ENCODE data around the gene STOML1. TPM values are rescaled to one million over a fixed set of nuclear protein-coding genes. Genes with fewer than 3 reads are reported as not detected.

Gene STOML1
- total and polyA plus RNA-seq, 9 of the 15 experiments (the other 6 are each of a cell fraction or from before 2014, with no cell fraction given) = 0.25 to 9.7 (median 4.6) TPM

- TF ChIP-seq NCOA6 (IDR thresholded peaks at IDR 0.05) (no peak), CTBP1 (IDR thresholded peaks at IDR 0.05; ENCODE audit: borderline replicate concordance) (peak; percentile 82), ARNT (IDR thresholded peaks at IDR 0.05) (no peak), NR4A1 (CRISPR knock-in tag; IDR thresholded peaks at IDR 0.05) (no peak), NR4A1 (tag; IDR thresholded peaks at IDR 0.05) (0 out of 2 replicates have a peak, but pooled peaks have one; percentile 26), ZBTB40 (IDR thresholded peaks at IDR 0.05) (peak; percentile 81), ZBTB40 (CRISPR knock-in tag; IDR thresholded peaks at IDR 0.05) (no peak), HDAC2 (IDR thresholded peaks at IDR 0.05) (no peak), ZNF57 (CRISPR knock-in tag; IDR thresholded peaks at IDR 0.05) (no peak), ZNF511 (CRISPR knock-in tag; IDR thresholded peaks at IDR 0.05) (no peak), E2F4 (CRISPR knock-in tag; IDR thresholded peaks at IDR 0.05; ENCODE audit: low read depth) (no peak), NFRKB (IDR thresholded peaks at IDR 0.05; ENCODE audit: low read depth) (no peak), SOX6 (IDR thresholded peaks at IDR 0.05) (peak; percentile 78), CBX5 (IDR thresholded peaks at IDR 0.05; ENCODE audit: borderline replicate concordance, low read depth) (no peak), SP2 (IDR thresholded peaks at IDR 0.05; ENCODE audit: extremely low read depth, low read depth, low read length, poor library complexity, severe bottlenecking) (peak; percentile 87), ZNF311 (CRISPR knock-in tag; IDR thresholded peaks at IDR 0.05) (no peak), TARDBP (IDR thresholded peaks at IDR 0.05) (no peak), XRCC3 (IDR thresholded peaks at IDR 0.05) (no peak), POLR3G (IDR thresholded peaks at IDR 0.05; ENCODE audit: extremely low read depth, insufficient read length, insufficient replicate concordance) (no peak)
Measured at GRCh38 chr15:73991726-73992593, at the start of gene STOML1 (continued).
